Neural progenitor cell (in vitro differentiated cells): ENCODE measurements around the gene SBF2.

ENCODE experiments used
- CTCF ChIP-seq: fragments of 200-600 bp; sonication (generic); IDR thresholded peaks from 2 replicates; pipeline ENCODE4 v1.5.1; 2017; ENCODE audit warnings: antibody characterized with exemption, mild to moderate bottlenecking
- EZH2 ChIP-seq: fragments of 200-600 bp; sonication (generic); IDR thresholded peaks from 2 replicates; pipeline ENCODE4 v1.6.1; 2017; ENCODE audit warnings: antibody characterized with exemption, mild to moderate bottlenecking, moderate library complexity

- TF ChIP-seq CTCF: no peak
- TF ChIP-seq EZH2: no peak
These were observed 175.2 kb downstream of the SBF2 start for GRCh38 chr11:10118865-10119264.
